GM18520 (cell line): Measurements from ENCODE around the gene NISCH.

Experiments
- ATAC-seq: cut with Tn5 transposase; IDR thresholded peaks from one replicate; pipeline ENCODE4 v1.9.1; 2021; ENCODE audit not compliant: unreplicated experiment

The NISCH gene

DNA sequence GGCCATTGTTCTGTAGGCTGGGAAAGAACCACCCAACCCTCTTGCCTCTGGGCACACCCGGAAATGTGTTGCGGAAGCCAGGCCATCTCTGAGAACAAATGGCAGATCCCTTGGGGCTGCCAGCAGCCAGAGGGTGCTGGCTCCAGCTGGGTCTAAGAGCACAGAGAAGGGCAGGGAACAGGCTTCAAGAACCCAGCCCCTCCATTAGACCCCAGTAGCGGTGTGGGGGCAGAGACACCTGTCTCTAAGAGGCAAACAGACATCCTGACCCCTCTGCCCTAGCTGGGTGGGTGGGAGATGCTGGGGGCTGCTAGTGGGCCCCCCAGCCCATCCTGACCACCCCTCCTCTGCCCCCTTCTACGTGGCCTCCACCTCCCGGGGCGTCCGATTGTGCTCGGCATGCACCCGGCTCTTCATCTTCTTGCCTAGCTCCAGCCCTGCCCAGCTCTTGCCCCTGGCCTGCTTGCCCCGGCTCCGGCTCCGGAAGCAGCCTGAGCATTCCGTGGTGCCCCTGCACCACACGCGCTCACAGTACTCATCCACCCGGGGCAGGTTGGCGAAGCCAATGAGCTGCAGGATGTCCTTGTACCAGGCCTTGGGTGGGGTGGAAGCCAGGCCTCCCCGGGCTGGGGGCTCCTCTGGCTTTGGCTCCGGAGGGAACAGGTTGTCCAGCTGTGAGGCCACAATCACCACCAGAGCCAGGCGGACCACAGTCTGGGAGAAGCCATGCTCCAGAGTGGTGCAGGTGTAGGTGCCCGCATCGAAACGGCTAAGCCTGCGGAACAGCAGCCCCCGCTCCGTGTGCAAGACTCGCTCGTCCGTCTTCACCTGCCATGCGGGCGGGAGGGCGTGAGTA lies 19.9 kb upstream of the NISCH start:
- no peak for ATAC-seq

DNA sequence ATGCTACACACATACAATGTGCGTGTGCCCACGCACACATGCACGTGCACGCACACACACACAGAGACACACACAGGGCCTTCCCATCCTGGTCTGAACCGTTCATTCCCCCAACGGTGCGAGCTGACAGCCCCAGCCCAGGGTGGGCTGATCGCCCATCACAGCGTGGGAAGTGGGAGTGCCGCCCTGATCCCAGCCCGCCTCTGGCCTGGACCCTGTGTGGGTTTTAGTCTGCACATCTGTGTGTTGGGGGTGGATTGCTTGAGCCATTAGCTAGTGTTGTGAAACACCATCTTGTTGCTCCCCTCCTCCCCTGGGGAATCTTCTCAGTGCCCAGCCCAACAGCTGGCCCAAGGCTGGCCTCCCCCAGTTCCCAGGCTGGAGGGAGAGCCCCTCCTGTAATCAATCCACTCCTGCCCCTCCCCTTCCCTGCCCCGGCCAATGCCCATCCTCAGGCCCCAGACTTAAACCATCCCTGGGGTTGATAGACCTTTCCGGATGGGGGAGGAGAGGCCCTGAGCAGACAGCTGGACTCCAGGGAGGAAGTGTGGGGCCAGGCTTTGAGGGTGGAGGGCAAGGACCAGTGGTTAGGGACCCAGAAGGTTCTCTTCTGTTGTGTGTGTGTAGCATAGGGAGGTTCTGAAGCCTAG lies 18.8 kb upstream of the NISCH start:
- no peak for ATAC-seq

DNA sequence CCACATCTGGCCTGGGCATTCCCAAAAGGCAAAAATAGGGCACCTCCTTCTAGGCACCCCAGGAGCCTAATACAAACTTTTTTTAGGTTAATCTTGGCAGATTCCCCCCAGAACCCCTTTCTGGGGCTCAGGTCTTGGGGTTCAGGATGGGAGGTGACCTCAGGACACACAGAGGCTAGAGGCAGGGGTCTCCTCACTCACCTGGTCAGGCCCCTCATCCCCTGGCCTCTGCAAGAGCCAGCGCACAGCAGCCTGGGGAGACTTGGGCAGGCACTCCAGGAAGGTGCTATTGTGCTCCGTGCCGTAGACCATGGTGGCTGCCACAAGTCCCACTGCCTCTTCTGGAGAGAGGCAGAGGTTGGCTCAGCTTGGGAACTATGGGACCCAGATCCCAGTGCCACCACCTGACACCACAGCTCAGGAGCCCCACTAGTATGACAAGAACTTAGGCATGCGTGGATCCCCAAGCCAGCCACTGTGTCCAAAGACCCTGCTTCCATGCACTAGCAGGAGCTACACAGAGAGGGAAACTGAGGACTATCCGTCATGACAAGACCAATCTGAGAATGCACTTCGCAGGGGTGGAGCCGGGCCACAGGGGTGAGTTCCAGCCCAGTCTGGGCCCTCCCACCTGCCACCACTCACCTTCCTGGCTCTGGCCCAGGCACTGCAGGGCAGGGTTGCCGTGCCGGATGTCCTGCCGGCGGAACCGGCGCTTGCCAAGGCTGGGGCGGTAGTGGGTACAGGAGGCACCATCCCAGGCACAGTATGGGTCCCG lies 17.9 kb upstream of the NISCH start:
- no peak for ATAC-seq

DNA sequence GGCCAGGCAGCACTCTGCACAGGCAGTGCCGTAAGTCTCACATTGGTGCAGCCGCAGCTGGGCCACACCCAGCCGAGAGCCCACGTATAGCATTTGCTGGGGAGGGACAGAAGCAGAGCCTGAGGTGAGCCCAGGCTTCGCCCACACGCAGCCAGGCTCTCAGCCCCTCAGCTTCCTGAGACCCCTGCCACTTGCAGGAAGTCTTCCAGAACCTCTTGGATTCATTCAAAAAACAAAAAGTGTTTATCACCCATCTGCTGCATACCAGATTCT lies 17.4 kb upstream of the NISCH start:
- no peak for ATAC-seq

DNA sequence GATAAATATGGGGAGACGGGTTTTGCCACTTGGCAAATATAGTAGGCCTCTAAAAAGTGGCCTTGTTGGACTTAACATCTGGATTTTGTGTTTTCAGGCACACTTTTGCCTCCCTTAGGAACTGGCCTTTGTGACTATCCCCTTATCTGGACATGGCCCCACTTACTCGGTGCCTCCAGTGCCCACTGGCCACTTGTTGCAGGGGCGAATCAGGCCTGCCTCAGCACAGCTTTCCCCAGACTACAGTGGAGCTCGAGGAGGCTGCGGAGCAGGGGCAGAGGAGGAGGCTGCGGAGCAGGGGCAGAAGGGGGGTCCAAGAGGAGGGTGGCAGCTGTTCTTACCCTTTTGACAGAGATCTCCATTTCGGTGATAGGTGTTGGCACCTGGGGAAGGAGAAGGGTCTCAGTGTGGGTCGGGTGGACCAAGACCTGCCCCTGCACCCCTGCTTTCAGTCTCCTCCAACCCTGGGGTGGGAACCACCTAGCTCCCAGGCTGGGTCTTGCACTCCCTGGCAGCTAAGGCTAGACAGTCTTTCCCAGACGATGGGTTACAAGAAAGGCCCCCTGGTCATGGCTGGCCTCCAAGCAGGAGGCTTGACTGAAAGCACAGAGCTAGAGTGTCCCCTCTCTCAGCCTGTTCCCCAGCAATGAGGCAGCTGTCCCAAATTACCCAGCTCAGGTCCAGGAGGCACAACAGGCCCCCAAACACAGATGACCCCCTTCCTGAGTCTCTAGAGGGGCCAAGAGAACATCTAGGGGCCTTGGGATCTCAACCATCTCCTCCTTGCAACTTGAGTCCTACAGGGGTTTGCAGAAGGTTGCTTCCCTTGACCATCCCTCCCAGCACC lies 16.6 kb upstream of the NISCH start:
- no peak for ATAC-seq

GRCh38 chr3:52439426-52440248 lies 15.8 kb upstream of the NISCH start:
- ATAC-seq, result no peak

DNA sequence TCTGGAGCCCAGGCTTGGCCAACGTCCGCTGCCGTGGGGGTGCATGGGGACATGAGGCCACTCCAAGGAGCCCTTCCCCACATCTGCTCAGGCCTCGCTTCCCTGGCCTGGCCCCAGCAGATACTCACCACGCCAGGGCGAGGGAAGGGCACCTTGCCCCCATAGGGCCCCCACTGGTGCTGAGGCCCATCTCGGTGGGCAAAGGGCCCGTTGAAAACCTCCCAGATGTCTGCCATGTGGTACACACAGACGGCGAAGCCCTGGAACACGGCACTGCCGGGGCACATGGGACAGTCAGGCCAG lies 15.2 kb upstream of the NISCH start:
- no peak for ATAC-seq

GRCh38 chr3:52440671-52441070 lies 14.7 kb upstream of the NISCH start:
- no peak for ATAC-seq

DNA sequence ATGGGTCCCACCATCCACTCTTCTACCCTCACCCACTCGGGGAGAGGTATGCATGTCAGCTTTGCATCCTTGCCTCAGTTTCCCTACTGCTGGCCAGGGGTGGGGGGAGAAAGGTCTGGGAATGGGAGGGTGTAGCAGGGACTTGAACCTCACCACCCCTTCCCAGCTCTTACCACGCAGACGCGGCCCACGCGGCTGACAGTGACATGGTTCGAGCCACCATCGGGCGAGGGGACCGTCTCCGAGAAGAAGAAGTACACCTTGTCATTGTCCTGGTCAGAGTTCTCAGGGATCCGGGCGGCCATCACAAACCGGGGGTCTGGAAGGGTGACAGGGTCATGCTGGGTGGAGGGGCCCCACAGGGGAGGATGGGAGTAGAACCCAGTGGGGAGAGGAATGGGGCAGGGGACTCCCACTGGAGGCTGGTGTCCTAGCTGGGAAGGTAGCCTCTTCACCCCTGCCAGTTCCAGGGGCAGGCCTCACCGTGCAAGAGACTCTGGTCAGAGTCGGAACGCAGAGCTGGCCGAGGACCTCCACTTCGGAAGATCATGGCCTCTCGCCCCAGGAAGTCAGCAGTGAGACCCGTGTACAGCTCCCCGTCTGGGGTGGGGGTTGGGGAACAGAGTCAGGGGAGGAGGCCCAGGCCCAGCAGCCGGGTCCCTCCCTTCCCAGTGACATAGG lies 14.2 kb upstream of the NISCH start:
- no peak for ATAC-seq

- ATAC-seq, result no peak
Observed at GRCh38 chr3:52441772-52442332, 13.6 kb upstream of the NISCH start.

GRCh38 chr3:52442409-52443267 lies 12.8 kb upstream of the NISCH start:
- ATAC-seq, result no peak

GRCh38 chr3:52443268-52443610 lies 12.2 kb upstream of the NISCH start:
- no peak for ATAC-seq

GRCh38 chr3:52443791-52444687 lies 11.4 kb upstream of the NISCH start:
- no peak for ATAC-seq

DNA sequence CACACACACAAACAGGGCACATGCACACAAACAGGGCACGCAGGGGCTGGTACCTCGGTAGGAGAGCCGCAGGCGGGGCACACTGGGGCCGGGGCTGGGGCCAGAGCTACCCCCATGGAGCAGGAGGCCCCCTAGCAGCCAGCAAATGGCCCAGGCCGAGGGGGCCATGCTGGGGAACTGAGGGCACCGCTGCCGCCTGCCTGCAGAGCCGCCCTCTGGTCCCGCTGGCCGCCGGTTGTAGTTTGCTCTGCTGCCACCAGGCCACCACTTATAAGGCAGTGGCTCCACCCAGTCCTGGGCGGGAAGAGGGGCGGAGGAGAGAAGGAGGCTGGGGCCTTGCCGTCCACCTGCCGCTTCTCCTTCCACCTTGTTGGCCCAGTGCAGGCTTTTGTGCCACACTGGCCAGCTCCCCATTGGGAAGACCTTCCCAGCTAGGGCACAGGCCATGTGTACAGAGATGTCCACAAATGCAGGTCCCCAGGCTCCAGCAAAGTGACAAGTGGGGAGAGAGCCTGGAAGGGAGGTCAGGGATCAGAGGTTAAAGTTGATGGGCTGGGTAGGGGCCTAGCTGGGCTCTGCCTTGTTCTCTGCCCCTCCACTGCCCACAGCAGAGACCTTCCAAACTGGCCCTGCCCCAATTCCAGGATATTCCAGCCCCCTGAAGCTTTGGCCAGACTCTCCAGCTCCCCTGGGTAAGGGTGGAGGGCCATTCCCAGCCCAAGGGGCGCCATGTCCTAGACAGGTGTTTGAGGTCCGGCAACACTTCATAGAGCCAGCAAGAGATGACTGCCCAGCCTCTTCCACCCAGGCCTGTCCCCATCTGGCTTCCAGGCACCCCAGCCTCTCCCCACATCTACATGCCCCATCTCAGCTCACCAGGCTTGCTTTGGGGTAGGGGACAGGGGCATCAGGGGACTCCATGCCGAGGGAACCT lies 10.3 kb upstream of the NISCH start, which contains the start of gene SEMA3G:
SEMA3G (minus strand) TSS at position 244 of the 934 bp plus-strand sequence; CDS start at position 168, 76 bp downstream.
- no peak for ATAC-seq

DNA sequence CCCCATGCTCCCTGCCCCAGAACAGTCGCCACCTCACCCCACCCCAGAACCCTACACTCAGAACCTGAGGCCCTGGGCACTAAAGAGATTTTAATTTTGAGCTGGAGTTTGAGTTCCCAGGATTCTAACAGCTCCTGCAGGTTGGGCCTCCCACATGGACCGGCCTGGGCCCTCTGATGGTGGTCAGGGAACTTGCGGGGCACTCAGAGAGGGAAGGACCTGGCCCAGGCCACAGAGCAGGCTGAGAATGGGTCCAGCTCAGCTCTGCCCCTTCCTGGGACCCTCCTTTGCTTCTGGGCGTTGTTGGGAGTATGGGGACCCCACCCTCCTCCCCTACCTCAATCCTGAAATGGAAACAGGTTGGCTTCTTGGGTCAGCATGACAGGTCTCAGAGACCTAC lies 9.4 kb upstream of the NISCH start:
- ATAC-seq, result no peak
